Large intestine (tissue), 3 donors: ENCODE data around the gene POLK. TPM values are rescaled to one million over a fixed set of nuclear protein-coding genes. Genes with fewer than 3 reads are reported as not detected.
A peak's percentile ranks its signal among the peaks of the same experiment; 100 is the strongest.
"Not testable (repeated sequence)": the region's sequence is repeated elsewhere in the genome, so short reads cannot be mapped to it uniquely, and the experiment has no call there.

ENCODE experiments used
- DNase-seq, 2 donors: peaks; one replicate each; pipeline versions ENCODE4 v3.0.0 to v3.0.0-alpha.2; 2013
- H3K27ac ChIP-seq: one replicate; pipeline ENCODE4 v1.5.1; 2013; ENCODE audit warnings: low read length
- H3K27me3 ChIP-seq: 2 replicates; pipeline ENCODE4 v1.6.1; 2013; ENCODE audit warnings: low read length; ENCODE audit not compliant: control insufficient read depth, insufficient read depth
- H3K36me3 ChIP-seq: 2 replicates; pipeline ENCODE4 v1.6.1; 2013; ENCODE audit warnings: low read length; ENCODE audit not compliant: control insufficient read depth, insufficient read depth
- H3K4me1 ChIP-seq: one replicate; pipeline ENCODE4 v1.6.1; 2013; ENCODE audit warnings: low read length; ENCODE audit not compliant: control insufficient read depth, insufficient read depth
- H3K4me3 ChIP-seq: one replicate; pipeline ENCODE4 v1.5.1; 2013; ENCODE audit warnings: low read length
- H3K9me3 ChIP-seq: one replicate; pipeline ENCODE4 v1.6.1; 2013; ENCODE audit warnings: mild to moderate bottlenecking, low read depth, low read length, moderate library complexity; ENCODE audit not compliant: control insufficient read depth
- WGBS: methylation state at CpG from one replicate; pipeline ENCODE4 v1.1.5; 2013; ENCODE audit warnings: low lambda C conversion rate; ENCODE audit not compliant: insufficient coverage; 5-methylcytosine and 5-hydroxymethylcytosine counted together
- polyA plus RNA-seq: library from polyadenylated mRNA; unstranded; fragments of 120-200 nt; gene quantifications from one replicate; pipeline ENCODE4 v1.2.1, GENCODE V29; 2013

The POLK gene
- polyA plus RNA-seq, 1 donor, result 18.9 TPM

- DNase-seq, result no peak
- Histone ChIP-seq H3K4me3 (no peak overlapping the region), H3K9me3 (no peaks in the 10 kb centered on the region), H3K36me3 (peaks cover 9% of the 10 kb centered on the region), H3K27me3 (no peaks in the 10 kb centered on the region), H3K27ac (no peak overlapping the region), H3K4me1 (no peaks in the 10 kb centered on the region)
- no CpG with 5 or more reads among the region's 3 CpGs for WGBS
Measured at GRCh38 chr5:75601996-75602395, 90.3 kb downstream of the POLK start.

- no peak overlapping the region for H3K27ac ChIP-seq
Measured at GRCh38 chr5:75603371-75603770, 91.7 kb downstream of the POLK start.

GRCh38 chr5:75603821-75604220, 92.1 kb downstream of the POLK start:
- H3K4me3 ChIP-seq, result no peak overlapping the region
- H3K9me3 ChIP-seq, result no peaks in the 10 kb centered on the region
- no peaks in the 10 kb centered on the region for H3K4me1 ChIP-seq
- WGBS, result no CpG with 5 or more reads among the region's 2 CpGs
- no peak overlapping the region for H3K27ac ChIP-seq
- DNase-seq, result no peak
- peaks cover 8% of the 10 kb centered on the region for H3K36me3 ChIP-seq
- H3K27me3 ChIP-seq, result no peaks in the 10 kb centered on the region

More at GRCh38 chr5:75603371-75603770, 91.7 kb downstream of the POLK start:
- no peak for DNase-seq
- Histone ChIP-seq H3K36me3 (peaks cover 9% of the 10 kb centered on the region), H3K4me1 (no peaks in the 10 kb centered on the region), H3K27me3 (no peaks in the 10 kb centered on the region), H3K4me3 (no peak overlapping the region), H3K9me3 (no peaks in the 10 kb centered on the region)

GRCh38 chr5:75607341-75607740, 95.7 kb downstream of the POLK start:
- WGBS, result no CpG with 5 or more reads among the region's 5 CpGs

GRCh38 chr5:75608870-75609269, 97.2 kb downstream of the POLK start:
- H3K36me3 ChIP-seq, result no peaks in the 10 kb centered on the region
- no peaks in the 10 kb centered on the region for H3K9me3 ChIP-seq
- H3K4me3 ChIP-seq, result no peak overlapping the region
- H3K27me3 ChIP-seq, result no peaks in the 10 kb centered on the region
- no peak overlapping the region for H3K27ac ChIP-seq
- no CpG with 5 or more reads among the region's 1 CpG for WGBS
- no peak for DNase-seq
- H3K4me1 ChIP-seq, result peaks cover 3% of the 10 kb centered on the region

More at GRCh38 chr5:75607341-75607740, 95.7 kb downstream of the POLK start:
- not testable (repeated sequence) for H3K4me3 ChIP-seq, H3K36me3 ChIP-seq, H3K27me3 ChIP-seq, H3K9me3 ChIP-seq, H3K27ac ChIP-seq, H3K4me1 ChIP-seq, DNase-seq

GRCh38 chr5:75610201-75610600, 98.5 kb downstream of the POLK start:
- H3K27me3 ChIP-seq, result no peaks in the 10 kb centered on the region
- DNase-seq, result no peak
- peaks cover 10% of the 10 kb centered on the region for H3K4me1 ChIP-seq
- H3K4me3 ChIP-seq, result no peak overlapping the region
- H3K36me3 ChIP-seq, result no peaks in the 10 kb centered on the region
- H3K27ac ChIP-seq, result no peak overlapping the region
- 60% methylated on average over 1 of the region's 5 CpGs for WGBS
- no peaks in the 10 kb centered on the region for H3K9me3 ChIP-seq

- H3K36me3 ChIP-seq, H3K27me3 ChIP-seq, H3K4me1 ChIP-seq, H3K9me3 ChIP-seq: not testable (repeated sequence)
- peak in 1 of 2 donors; percentile 64 for DNase-seq
- H3K4me3 ChIP-seq, result peak overlapping the region; percentile 76
- no CpG with 5 or more reads among the region's 11 CpGs for WGBS
- peak overlapping the region; percentile 75 for H3K27ac ChIP-seq
Measured at GRCh38 chr5:75610859-75611310, 99.2 kb downstream of the POLK start.

GRCh38 chr5:75611311-75612225, 99.9 kb downstream of the POLK start, which contains the start of gene ANKDD1B:
ANKDD1B (plus strand) TSS chr5:75611453; CDS start chr5:75611635, 182 bp downstream.
- Histone ChIP-seq H3K4me1 (peaks cover 10% of the 10 kb centered on the region), H3K36me3 (no peaks in the 10 kb centered on the region), H3K27ac (peak within 1 kb of the TSS; percentile 75), H3K27me3 (no peaks in the 10 kb centered on the region), H3K4me3 (peak within 1 kb of the TSS; percentile 76), H3K9me3 (no peaks in the 10 kb centered on the region)
- DNase-seq, result peak in 1 of 2 donors; percentile 77
- 0% methylated on average over 1 of the region's 52 CpGs for WGBS

GRCh38 chr5:75612226-75612569, 100.5 kb downstream of the POLK start:
- Histone ChIP-seq H3K9me3 (no peaks in the 10 kb centered on the region), H3K36me3 (no peaks in the 10 kb centered on the region), H3K4me1 (peaks cover 14% of the 10 kb centered on the region), H3K4me3 (peak overlapping the region; percentile 76), H3K27me3 (no peaks in the 10 kb centered on the region), H3K27ac (no peak overlapping the region)
- DNase-seq, result peak in 1 of 2 donors; percentile 46
- WGBS, result 0% methylated on average over 1 of the region's 12 CpGs

GRCh38 chr5:75612901-75613300, 101.2 kb downstream of the POLK start:
- DNase-seq, result peak in 1 of 2 donors; percentile 27
- no peaks in the 10 kb centered on the region for H3K27me3 ChIP-seq
- no peaks in the 10 kb centered on the region for H3K36me3 ChIP-seq
- WGBS, result 100% methylated on average over 2 of the region's 3 CpGs
- H3K4me1 ChIP-seq, result peaks cover 21% of the 10 kb centered on the region
- no peak overlapping the region for H3K27ac ChIP-seq
- H3K9me3 ChIP-seq, result no peaks in the 10 kb centered on the region
- no peak overlapping the region for H3K4me3 ChIP-seq
